NCI-H2227 treated with DMSO at 0.1 percent for 48 hours (cell line): ENCODE measurements around the gene SLAMF6.

Experiments used
- DNase-seq: peaks from one replicate; lab custom pipeline; 2025; lab: John Stamatoyannopoulos, UW

SLAMF6 gene

DNA sequence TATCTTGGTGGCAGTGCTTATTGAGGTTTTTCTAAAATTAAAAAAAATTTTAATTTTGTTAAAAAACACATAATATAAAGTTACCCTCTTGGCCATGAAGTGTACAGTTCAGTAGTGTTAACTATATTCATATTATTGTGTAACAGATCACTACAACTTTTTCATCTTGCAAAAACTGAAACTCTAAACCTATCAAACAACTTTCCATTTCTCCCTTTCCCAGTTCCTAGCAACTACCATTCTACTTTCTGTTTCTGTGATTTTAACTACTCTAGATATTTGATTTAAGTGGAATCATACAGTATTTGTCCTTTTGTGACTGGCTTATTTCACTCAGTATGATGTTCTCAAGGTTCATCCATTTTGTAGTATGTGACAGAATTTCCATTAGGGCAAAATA, 55.5 kb downstream of the SLAMF6 start:
- DNase-seq = no peak

DNA sequence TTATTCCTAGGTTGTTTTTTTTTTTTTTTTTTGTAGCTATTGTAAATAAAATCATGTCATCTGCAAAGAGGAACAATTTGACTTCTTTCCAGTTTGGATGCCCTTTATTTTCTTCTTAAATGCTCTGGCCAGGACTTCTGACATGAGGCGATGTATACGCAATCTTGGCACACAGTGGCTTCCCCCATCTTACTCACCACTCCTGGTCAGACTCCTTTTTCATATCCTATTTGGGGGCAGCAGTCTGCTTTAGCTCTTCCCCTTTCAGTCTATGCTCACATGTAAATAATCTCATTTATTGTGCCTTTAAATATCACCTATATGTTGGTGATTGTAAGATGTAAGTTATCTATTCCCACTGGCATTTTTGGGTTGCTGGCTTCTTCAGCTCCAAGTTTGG, 56.1 kb downstream of the SLAMF6 start:
- no peak for DNase-seq

DNA sequence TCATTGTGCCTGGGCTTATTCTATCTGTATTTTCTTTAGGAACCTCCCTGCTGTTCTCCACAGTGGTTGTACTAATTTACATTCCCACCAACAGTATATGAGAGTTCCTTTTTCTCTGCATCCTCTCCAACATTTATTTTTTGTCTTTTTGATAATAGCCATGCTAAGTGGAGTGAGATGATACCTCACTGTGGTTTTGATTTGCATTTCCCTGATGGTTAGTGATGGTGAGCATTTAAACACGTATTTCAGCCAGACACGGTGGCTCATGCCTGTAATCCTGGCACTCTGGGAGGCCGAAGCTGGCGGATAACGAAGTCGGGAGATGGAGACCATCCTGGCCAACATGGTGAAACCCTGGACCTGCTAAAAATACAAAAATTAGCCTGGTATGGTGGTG, 57.9 kb downstream of the SLAMF6 start:
- DNase-seq = no peak

DNA sequence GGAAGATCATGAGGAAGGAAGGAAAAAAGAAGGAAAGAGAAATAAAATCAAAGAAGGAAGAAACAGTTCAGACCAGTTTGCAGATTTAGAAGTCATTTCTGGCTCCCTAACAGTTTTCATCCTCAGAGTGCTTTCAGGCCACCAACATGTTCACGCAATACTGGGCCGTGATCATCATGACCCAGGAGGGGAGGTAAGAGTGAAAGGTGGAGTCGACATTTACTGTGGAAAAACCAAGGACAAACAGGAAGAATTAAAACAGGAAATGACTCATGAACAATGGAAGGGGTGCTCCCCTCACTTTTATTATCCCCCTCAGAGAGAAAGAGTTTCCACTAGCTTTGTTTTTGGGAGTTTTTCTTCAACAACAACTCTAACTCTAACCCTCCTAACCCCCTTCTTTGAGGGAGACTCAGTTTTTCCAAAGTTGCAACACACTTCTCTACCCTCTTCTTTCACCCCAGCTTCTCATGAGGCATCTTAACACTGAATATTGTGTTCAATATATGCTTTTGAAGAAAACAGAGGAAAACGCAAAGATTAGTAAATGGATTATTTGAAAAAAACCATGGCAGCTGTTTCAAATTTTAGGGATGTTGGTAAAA, 62.3 kb downstream of the SLAMF6 start:
- no peak for DNase-seq

DNA sequence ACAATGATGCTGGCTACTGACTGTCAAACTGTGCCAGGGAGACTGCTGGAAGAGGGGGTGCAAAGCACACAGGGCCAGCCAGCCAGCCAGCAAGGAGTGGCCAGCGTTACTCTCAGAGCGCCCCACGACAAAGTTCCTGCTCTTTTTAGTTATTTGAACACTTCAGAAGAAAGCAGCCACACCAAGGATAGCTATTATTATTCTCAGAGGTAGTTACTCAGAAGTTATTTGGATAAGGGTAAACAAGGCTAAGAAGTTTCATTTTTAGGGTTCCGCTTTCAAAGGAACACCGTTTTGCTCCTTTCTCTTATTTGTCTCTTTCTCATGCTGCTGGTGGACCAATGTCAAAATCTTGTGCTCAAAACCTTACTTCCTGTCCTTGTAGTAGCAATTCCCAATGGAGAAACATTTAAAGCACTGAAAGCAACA, 62.8 kb downstream of the SLAMF6 start:
- no peak for DNase-seq

DNA sequence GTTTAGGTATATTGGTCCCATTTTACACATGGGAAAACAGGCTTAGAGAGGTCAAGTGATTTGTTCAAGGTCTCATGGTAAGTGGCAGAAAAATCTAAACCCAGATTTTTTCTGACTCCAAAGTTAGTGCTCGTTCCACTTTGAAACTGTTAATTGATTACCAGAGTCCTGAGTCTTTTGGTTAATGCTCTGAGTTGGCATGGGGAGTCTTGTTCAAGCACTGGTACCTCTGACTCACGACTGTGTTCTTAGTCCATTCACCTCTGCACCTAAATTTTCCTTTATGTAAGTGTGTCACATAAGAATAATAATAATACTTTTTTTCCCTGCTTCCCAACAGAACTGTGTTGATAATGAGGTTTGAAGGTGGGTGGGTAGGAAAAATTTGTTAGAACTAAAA, 63.4 kb downstream of the SLAMF6 start:
- DNase-seq = no peak

DNA sequence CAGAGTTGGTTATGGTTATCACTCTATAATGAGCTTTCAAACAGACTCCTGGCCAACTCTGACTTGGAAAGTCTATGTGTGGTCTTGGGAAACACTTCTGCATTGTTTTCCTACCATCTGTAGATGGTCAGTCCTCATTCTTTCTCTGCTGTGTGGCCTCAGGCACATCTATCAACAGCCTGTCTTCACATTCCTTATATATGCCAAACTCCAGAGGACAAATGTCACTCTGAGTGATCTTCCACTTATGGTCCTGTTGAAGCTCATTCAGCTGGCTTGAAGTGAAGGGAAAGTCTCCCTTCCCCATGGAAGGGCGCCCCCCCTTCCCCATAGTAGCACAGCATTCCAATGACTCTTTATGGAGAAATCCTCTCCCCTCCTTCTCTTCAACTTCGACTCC, 64.0 kb downstream of the SLAMF6 start:
- no peak for DNase-seq

DNA sequence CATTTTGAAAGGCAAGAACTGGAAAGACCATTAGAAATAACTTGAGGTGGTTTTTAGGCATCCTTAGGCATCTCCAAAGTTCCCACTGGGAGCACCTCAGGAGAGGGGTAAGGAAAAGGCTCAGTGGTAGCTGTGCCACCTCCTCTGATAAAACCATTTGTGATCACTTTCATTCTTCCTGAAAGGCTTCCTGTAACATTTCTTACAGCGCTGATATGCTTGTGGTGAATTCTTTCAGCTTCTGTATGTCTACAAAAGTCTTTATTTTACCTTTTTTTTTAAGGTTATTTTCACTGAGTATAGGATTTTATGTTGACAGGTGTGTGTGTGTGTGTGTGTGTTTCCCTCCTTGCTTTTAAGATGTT, 67.9 kb downstream of the SLAMF6 start:
- no peak for DNase-seq

DNA sequence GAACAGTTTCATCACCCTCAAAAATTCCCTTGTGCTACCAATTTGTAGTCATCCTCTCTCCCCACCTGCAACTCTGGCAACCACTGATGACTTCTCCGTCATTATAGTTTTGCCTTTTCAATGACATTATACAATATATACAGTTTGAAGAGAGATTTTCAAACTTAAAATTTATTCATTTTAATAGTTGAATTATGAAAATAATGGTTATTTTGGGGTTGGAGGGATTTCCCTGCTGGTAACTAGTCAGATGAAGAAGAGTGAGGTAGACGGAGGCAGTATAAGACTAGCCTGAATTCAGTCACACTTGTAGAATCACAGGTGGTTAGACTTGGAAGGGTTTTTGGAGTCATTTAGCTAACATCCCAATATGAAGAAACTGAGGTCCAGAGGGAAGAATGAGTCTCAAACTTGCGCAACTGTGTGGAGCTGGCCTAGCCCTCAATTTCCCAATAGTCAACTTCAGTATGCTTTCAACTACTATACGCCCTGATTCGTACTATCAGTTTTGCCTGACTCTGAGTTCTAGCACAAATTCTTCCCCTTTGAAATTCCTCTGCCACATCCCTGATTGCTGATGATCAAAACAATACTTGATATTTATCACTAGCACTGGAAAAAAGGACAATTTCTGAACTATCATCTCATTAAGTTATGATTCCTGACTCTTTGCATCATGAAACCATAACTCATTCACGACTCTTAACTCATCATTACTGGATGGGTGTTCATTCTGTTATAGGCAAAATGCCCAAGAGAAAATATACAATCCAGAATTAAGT, 68.5 kb downstream of the SLAMF6 start:
- no peak for DNase-seq

DNA sequence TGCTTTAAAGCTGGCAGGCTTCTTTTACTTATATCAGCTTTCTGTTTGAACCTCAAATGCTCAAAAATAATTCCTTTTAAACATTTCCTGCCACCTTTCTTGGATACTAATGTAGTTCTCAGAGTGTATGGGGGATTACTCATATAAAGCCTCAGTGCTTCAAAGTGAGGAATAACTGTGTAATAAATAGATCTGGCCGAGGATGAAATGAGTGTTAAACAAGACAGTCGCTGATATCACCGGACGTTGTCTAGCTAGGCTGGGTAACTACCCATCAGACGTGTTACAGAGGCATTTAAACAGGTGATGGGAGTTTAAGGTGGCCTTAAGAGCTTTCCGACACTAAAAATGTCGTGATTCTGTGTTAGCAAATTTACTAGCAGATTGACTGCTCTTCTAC, 69.6 kb downstream of the SLAMF6 start:
- no peak for DNase-seq

DNA sequence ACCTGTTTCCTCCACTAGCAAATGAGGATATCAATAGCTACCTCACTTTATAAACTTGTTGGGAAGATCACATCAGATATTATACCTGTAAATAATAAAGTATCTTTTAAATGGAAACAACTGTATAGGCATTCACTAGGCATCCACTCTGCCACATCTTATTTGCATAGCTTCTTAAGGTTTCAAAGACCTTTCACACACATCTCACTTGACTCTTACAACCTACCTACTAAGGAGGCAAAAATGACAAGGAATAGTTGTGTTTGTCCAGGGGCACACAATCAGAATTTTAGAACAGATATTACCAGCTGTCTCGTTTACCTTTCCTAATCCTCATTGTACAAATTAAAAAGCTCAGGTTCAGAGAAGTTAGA, 71.2 kb downstream of the SLAMF6 start:
- DNase-seq = no peak

DNA sequence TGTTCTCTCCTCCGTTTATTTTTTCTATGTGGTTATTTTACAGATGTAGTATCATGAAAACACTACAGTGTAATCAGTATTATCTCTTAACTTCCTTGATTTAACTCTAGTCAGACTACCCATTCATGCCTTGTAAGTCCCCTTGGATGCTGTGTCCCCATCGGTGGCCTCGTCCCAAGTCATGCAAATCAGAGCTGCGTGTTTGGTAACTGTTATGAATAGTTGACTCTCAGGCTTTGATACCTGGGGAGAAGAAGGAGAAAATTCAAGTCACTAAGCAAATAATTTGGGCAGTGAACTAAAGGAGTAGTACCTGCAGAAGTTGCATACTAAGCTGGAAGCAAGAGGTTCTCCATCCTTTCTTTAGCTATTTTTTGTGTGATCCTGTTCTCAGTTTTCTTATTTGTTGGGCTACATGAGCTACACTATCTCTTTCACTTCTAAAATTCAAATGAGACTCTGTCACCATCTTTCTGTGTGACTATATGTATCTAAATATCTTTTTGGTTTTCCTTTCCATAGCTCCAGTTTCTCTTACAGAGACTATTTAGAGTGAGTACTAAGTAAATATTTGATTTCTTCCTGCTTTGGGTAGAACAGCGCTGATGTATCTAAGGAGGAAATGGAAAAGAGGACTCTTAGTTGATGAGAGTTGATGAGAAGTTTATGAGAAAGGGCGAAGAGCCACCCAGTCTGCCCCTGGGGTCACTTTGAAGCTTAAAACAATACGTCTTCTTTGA, 71.8 kb downstream of the SLAMF6 start:
- no peak for DNase-seq

DNA sequence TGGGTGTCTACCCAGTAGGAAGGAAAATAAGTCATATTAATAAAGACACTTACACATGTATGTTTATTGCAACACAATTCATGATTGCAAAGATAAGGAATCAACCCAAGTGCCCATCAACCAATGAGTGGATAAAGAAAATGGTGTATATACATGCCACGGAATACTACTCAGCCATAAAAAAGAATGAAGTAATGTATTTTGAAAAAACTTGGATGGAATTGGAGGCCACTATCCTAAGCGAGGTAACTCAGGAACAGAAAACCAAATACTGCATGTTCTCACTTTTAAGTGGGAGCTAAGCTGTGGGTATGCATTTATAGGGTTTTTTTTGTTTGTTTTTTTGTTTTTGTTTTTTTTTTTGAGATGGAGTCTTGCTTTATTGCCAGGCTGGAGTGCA, 73.6 kb downstream of the SLAMF6 start:
- no peak for DNase-seq

DNA sequence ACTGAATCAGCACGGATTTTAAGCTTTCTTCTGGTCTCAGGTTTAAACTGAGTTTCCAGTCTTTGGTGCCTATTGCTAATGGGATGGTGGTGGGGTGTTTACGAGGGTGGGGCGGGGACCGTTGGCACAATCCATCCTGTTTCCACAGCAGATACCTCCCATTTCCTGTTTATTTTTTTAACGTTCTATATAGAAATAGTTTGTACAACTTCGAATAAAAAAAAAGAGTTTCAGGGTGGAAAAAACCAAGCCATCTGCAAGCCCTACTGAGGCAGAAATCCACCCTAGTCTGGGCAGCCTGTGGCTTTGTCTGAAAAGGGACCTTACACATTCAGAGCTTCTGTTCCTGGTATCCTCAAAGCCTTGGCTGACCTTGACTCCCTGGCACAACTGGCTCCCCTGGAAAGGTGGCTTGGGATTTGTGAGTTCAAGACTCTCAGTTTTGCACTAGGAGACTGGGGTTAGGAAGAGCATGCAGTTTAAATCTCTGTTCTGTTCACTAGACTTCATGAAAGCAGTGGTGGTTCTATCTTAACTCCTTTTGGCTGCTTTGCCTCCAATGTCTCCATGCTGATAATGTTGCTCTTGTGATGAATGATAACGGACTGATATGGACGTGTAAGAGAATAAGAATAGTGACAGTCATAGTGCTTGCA, 76.0 kb downstream of the SLAMF6 start:
- no peak for DNase-seq

DNA sequence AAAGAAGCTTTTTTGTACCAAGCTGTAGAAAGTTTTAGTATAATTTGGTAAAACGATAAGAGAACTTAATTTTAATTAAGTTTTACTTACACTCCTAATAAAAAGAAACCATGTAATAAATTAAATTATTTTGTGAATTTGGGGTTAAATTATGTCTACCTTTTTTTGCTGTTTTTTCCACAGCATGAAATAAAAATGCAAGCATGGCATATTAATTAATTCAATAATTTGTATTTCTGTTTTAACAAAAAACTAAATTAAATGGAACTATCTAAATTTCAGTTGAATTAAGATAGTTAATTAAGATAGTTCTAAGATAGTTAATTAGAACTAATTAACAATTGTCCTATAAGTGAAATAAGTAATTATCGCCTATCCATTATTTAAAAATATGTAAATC, 83.3 kb downstream of the SLAMF6 start:
- no peak for DNase-seq

DNA sequence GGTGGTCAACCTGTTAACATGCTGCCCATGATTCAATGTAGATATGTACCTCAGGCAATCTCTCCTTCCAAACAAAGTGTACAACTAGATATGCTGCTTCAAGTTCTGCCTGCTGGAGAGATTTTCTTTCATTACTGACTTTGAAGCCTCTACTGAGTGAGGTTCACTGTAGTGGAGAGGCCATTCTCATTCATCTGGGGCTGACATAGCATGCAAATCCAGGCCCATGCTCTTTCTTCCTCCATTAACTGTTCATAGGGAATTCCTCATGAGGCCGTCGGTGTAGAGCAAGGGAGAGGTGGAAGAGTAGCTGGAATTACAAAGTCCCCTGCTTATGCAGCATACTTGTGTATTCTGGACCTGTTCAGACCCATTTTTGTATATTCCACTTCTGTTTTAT, 84.1 kb downstream of the SLAMF6 start:
- DNase-seq = no peak

DNA sequence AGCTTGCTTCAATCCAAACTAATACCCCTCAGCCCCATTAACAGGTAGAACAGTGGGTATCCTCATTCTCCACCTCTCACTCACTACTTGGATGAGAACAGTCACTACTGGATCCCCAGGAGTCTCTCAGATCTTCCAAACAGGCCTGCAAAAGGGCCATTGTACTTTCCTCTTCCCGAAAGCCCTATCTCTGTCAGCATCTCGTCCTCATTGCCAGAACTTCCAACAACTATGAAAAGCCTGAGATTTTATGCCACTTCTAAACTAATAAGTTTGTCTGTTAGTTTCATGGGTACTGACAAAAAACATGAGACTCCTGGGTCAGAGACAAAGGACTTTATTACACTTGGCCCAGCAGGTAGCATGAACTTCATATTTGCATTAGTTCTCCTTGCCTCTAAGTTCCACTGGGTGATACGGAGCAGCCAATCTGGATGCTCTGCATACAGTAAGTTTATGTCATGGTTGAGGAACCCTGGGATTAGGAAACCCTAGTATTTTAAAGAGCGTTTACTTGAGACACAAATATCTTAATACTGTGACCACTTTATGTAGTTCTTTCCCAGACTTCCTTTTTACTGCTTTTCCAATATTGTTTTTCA, 84.6 kb downstream of the SLAMF6 start:
- no peak for DNase-seq

DNA sequence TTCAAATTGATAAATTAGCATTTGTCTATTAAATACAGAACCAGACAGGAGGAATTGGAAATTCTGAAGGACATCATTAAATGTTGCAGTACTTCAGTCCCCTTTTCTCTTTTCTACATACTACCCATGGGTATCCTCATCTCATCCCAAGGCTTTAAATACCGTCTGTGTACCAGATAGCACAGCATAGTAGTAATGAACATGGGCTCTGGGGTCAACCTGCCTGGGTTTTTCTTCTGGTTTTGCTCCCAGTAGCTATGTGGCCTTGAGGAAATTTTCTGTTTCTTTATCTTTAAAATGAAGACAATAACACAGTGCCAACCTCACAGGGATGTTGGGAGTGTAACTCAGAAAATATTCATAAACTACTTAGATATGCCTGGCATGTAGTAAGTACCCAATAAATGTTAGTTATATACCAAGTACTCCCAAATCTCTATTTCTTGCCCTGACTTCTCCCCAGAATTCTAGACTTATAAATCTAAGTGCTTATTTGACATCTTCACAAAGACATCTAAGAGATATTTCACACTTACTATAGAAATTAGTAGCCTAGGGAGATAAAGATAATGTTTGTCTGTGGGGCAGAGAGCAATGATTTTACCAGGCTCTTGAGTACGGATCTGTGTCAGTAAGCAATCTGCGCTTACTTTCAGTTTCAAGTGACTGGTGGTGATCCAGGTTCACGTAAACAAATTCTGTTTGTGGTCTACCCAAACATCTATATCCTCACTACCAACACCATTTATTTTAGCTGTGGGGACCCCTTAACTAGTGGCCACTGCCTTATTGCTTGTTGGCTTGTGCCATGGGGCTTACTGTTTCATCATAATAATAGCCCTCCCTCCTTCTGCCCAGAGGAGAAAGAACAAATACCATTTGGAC, 85.4 kb downstream of the SLAMF6 start:
- DNase-seq = no peak

DNA sequence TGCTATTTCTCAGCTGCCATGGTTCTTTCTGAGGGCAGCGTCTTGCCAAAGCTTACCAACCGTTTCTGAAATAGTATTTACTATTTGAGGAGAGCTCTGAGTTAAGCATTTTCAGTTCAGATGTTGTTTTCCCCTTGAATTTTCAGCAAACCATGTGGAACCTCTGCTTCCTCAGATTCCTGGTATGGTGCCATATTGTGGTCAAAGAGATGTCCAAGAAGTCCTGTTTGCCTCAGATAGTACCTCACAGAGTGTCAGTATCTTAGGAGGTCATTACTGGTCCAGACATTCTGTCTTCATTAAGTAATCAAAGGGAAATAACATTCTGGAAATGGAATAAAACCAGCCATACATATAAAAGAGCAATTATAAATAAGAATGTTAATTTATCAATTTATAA, 86.1 kb downstream of the SLAMF6 start:
- DNase-seq = no peak
